ENCODE measurements around the gene PRG3.
"Not testable (repeated sequence)": the region's sequence is repeated elsewhere in the genome, so short reads cannot be mapped to it uniquely, and the experiment has no call there.

Gene PRG3

DNA sequence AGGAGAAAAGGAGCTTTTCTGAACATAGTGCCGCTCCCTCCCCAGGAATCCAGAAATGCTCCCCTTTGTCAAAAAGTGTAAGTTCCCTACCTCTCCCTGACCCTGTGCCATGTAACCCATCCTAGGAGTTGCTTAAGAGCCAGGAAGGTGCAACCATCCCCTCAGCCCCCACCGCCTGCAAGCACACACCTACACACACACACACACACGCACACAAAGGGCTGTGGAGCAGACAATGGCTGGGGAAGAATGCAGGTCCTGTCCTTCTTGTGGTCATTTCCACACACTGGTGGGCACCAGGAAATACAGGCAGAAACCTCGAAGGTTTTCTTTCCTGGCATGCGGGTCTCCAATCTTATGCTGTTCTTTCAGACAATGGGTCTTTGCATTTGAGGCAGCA, 41.6 kb downstream of the PRG3 start:
- no peak overlapping the region for H3K27ac ChIP-seq
- ChIA-PET POLR2A (ENCODE audit: low non-redundant PET) (no interaction called here), CTCF (interaction anchor here (0.9 kb wide), 1 partner anchor 11 kb away, joined by 4 read pairs; no protein-coding TSS in a partner anchor)
- DNase-seq (ENCODE audit: low spot score), result peak; percentile 42
- TF ChIP-seq, protein P1, sequence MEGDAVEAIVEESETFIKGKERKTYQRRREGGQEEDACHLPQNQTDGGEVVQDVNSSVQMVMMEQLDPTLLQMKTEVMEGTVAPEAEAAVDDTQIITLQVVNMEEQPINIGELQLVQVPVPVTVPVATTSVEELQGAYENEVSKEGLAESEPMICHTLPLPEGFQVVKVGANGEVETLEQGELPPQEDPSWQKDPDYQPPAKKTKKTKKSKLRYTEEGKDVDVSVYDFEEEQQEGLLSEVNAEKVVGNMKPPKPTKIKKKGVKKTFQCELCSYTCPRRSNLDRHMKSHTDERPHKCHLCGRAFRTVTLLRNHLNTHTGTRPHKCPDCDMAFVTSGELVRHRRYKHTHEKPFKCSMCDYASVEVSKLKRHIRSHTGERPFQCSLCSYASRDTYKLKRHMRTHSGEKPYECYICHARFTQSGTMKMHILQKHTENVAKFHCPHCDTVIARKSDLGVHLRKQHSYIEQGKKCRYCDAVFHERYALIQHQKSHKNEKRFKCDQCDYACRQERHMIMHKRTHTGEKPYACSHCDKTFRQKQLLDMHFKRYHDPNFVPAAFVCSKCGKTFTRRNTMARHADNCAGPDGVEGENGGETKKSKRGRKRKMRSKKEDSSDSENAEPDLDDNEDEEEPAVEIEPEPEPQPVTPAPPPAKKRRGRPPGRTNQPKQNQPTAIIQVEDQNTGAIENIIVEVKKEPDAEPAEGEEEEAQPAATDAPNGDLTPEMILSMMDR (conservative IDR thresholded peaks at IDR 0.05; ENCODE audit: low read depth), result no peak

DNA sequence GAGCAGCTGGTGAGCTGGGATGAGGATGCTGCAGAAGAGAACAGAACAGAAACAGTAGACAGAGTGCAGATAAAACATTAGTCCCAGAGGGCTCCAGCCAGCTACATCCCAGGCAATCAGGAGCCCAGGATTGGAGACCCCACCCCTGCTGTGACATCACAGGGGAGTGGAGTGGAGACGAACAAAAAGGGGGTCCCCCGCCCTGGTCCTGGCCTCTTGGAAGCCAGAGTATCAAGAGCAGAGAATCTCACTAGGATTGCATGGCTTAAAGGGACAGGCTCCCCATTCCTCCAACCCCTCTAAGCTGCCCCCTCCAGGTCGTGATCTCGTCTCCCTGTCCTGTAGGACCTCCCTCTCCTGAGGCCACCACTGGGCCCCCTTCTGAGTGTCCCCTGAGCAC, 42.8 kb downstream of the PRG3 start, which contains the start of gene P2RX3:
P2RX3 (plus strand) TSS at position 211 of the 400 bp plus-strand sequence. CDS start 199 bp downstream, outside the sequence.
- no peak for DNase-seq (ENCODE audit: low spot score)
- CTCF ChIA-PET, result interaction anchor here (0.6 to 0.9 kb wide), 2 partner anchors 12 to 53 kb away, joined by 4 read pairs; partner anchors contain the start of gene PRG2

DNA sequence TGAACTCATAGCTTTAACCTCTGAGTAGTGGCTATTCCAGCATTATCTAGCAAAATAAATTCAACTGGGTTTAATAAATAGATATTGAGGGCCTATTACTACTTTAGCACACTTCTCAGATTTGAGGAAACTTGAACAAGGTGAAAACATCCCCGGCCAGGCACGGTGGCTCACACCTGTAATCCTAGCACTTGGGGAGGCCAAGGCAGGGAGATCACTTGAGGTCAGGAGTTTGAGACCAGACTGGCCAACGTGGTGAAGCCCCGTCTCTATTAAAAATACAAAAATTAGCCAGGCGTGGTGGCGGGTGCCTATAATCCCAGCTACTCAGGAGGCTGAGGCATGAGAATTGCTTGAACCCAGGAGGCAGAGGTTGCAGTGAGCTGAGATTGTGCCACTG, 44.1 kb downstream of the PRG3 start:
- POLR2A ChIA-PET (ENCODE audit: low non-redundant PET); H3K27ac ChIP-seq; CTCF ChIA-PET: not testable (repeated sequence)

More for the DNA sequence above, 42.8 kb downstream of the PRG3 start, which contains the start of gene P2RX3:
- TF ChIP-seq, protein P1 (conservative IDR thresholded peaks at IDR 0.05; ENCODE audit: low read depth), result no peak
- no peak within 1 kb of the TSS for H3K27ac ChIP-seq
- POLR2A ChIA-PET (ENCODE audit: low non-redundant PET), result no interaction called here

DNA sequence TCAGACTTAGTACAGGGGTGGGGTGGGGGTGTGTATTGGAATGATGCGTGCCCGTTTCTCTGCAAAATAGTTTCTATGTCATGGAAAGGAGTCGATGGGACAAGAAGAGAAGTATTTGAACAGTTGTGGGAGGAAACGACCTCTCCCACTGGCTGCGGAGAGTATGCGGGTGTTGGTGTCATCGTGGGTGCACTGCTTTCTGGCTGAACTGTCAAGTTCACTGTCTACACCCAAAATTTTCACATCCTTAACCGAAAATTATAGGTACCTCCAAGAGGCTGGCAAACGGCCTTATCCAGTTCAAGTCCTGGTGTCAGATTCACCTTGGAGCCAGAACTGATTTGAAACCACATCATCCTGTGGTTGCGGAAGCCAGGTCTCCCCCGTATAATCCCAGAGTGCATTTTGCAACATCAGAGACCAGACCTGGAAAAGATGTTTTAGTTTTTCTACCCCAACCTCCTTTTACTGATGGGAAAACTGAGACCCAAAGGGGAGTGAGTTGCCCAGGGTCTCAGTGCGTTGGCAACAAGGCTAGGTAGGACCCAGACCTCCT, 44.8 kb downstream of the PRG3 start:
- ChIA-PET POLR2A (ENCODE audit: low non-redundant PET) (interaction anchor here (0.6 to 1.5 kb wide), 3 partner anchors 11 to 18 kb away, joined by 3 to 11 read pairs (median 3); partner anchors contain the start of gene TNKS1BP1), CTCF (interaction anchor here (0.7 kb wide), 1 partner anchor 412 kb away, joined by 4 read pairs; no protein-coding TSS in a partner anchor)
- no peak for DNase-seq (ENCODE audit: low spot score)
- TF ChIP-seq, protein P1 (conservative IDR thresholded peaks at IDR 0.05; ENCODE audit: low read depth), result no peak
- peak overlapping the region; percentile 85 for H3K27ac ChIP-seq

More for the DNA sequence above, 44.1 kb downstream of the PRG3 start:
- not testable (repeated sequence) for DNase-seq (ENCODE audit: low spot score)

DNA sequence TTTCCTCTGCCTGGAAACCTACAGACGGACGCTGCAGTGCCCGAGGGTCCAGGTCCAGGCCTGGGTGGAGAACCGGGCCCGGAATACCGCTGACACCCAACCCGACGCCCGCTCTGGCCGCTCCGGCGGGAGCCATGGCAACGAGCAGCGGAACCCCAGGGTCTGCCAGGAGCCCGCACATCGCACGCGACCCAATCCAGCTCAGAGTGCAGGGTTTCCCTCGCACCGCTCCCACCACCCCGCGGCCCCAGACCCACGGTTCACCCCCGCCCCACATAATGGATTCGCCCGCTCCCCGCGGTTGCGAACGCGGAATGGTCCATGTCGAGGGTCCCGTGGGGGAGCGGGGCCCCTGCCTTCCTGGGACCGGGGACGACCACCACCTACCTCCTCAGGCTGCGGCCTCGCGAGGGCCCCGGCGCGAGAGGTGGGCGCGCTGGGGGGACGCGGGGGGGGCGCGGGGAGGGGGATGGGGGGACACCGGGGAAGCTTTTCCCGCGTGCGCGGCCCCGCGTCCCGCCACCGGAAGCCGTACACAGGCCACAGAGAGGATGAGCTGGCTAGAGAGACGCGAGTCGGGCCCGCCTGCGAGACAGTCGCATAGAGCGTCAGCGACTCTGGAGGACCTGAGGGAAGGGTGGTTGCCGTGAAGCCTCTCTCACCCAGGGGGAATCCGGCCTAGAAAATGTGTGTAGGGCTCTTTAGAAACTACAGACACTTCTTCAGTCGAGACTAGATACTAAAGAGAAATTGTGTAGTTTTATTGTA, 45.4 kb downstream of the PRG3 start, which contains the start of gene SSRP1:
SSRP1 (minus strand) TSS at position 550 of the 768 bp plus-strand sequence. CDS start 771 bp downstream, outside the sequence.
- H3K27ac ChIP-seq, result peak within 1 kb of the TSS; percentile 85
- ChIA-PET CTCF (interaction anchor here (0.7 kb wide), 1 partner anchor 412 kb away, joined by 4 read pairs; no protein-coding TSS in a partner anchor), POLR2A (ENCODE audit: low non-redundant PET) (interaction anchor here (0.6 to 1.5 kb wide), 3 partner anchors 10 to 17 kb away, joined by 3 to 11 read pairs (median 3); partner anchors contain the start of gene TNKS1BP1)
- TF ChIP-seq, protein P1 (conservative IDR thresholded peaks at IDR 0.05; ENCODE audit: low read depth), result no peak
- DNase-seq (ENCODE audit: low spot score), result peak; percentile 87

DNA sequence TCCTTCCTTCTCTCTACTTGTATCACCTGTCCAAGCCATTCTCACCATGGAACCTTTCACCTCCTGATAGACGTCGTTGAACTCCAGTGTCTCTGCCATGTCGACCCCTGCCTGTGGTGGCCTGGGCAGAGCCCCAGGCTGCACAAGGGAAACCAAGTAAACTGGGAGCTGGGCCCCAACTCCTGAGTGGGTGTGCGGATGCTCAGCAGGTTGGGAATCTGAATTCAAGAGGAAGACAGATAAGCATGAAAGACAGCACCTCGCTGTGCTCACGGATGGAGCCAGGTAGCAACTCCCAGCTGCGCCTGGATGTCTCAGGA, 46.0 kb downstream of the PRG3 start:
- ChIA-PET CTCF (no interaction called here), POLR2A (ENCODE audit: low non-redundant PET) (interaction anchor here (1.1 to 1.5 kb wide), 2 partner anchors 9 to 16 kb away, joined by 3 to 11 read pairs; partner anchors contain the start of gene TNKS1BP1)
- peak overlapping the region; percentile 85 for H3K27ac ChIP-seq
- TF ChIP-seq, protein P1 (conservative IDR thresholded peaks at IDR 0.05; ENCODE audit: low read depth), result no peak
- DNase-seq (ENCODE audit: low spot score), result no peak

Measured in RWPE1 (cell line).